Measurements from ENCODE around the gene MEX3C.
A peak's percentile ranks its signal among the peaks of the same experiment; 100 is the strongest.

Gene MEX3C

GRCh38 chr18:51153659-51154371 lies 43.7 kb downstream of the MEX3C start:
- no peak for DNase-seq

- DNase-seq, result no peak
These were observed 45.6 kb downstream of the MEX3C start for GRCh38 chr18:51151568-51152511.

GRCh38 chr18:51151185-51151567 lies 46.3 kb downstream of the MEX3C start:
- DNase-seq, result no peak

GRCh38 chr18:51150113-51150700 lies 47.3 kb downstream of the MEX3C start:
- no peak for DNase-seq

- no peak for DNase-seq
These were observed 47.8 kb downstream of the MEX3C start for GRCh38 chr18:51149670-51150069.

- no peak for DNase-seq
These were observed 50.6 kb downstream of the MEX3C start for GRCh38 chr18:51146909-51147308.

GRCh38 chr18:51138936-51139335 lies 58.5 kb downstream of the MEX3C start:
- DNase-seq, result no peak

GRCh38 chr18:51137891-51138290 lies 59.6 kb downstream of the MEX3C start:
- no peak for DNase-seq

- no peak for DNase-seq
These were observed 60.3 kb downstream of the MEX3C start for GRCh38 chr18:51137026-51137729.

GRCh38 chr18:51135795-51136194 lies 61.7 kb downstream of the MEX3C start:
- DNase-seq, result peak; percentile 16

- DNase-seq, result no peak
These were observed 62.1 kb downstream of the MEX3C start for GRCh38 chr18:51135364-51135763.

- DNase-seq, result no peak
These were observed 62.8 kb downstream of the MEX3C start for GRCh38 chr18:51134721-51135120.

- DNase-seq, result no peak
These were observed 63.8 kb downstream of the MEX3C start for GRCh38 chr18:51133580-51134160.

GRCh38 chr18:51132256-51132935 lies 65.1 kb downstream of the MEX3C start:
- DNase-seq, result no peak

- no peak for DNase-seq
These were observed 68.9 kb downstream of the MEX3C start for GRCh38 chr18:51128533-51128932.

- DNase-seq, result no peak
These were observed 69.8 kb downstream of the MEX3C start for GRCh38 chr18:51127664-51128063.

GRCh38 chr18:51125976-51126375 lies 71.5 kb downstream of the MEX3C start:
- no peak for DNase-seq

All from NCI-H1105 treated with DMSO at 0.1 percent for 48 hours (cell line).